ENCODE results near the gene NPAS3.

DNA sequence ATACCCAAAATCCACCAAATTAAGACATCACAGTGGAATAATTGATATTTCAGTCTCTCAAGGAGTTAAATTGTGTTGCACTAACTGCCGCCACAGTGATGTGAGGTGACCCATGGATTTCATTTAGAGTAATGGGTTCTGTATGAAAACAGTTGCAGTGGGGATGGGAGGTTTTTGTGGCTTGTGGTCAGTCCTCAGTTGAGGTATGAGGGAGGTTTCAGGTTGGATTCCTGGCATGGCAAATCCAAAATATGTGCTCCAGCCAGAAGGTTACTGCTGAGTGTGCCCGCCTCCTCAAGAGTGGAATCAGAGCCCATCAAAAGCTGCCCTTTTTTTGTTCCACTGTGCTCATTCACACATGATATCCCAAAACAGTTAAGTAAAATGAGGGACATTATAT is 525.1 kb downstream of the NPAS3 start:
- TF ChIP-seq CTCF (IDR thresholded peaks at IDR 0.05; ENCODE audit: borderline replicate concordance, extremely low read depth, low read length, poor library complexity, severe bottlenecking) (no peak), EZH2 (IDR thresholded peaks at IDR 0.05; ENCODE audit: borderline replicate concordance, low read depth, low read length, severe bottlenecking) (no peak)

Measured in DND-41 (cell line).